Activated T-helper 9 cell treated with anti-CD3 and anti-CD28 coated beads, Interleukin-2, amount 50 U/mL, for 16 hours (primary cell): ENCODE results near the gene ANKRD29.
"Not testable (repeated sequence)": the region's sequence is repeated elsewhere in the genome, so short reads cannot be mapped to it uniquely, and the experiment has no call there.

ENCODE experiments used
- DNase-seq: peaks from one replicate; pipeline ENCODE4 v3.0.0-alpha.2; 2020; ENCODE audit warnings: low read depth

Gene ANKRD29

DNA sequence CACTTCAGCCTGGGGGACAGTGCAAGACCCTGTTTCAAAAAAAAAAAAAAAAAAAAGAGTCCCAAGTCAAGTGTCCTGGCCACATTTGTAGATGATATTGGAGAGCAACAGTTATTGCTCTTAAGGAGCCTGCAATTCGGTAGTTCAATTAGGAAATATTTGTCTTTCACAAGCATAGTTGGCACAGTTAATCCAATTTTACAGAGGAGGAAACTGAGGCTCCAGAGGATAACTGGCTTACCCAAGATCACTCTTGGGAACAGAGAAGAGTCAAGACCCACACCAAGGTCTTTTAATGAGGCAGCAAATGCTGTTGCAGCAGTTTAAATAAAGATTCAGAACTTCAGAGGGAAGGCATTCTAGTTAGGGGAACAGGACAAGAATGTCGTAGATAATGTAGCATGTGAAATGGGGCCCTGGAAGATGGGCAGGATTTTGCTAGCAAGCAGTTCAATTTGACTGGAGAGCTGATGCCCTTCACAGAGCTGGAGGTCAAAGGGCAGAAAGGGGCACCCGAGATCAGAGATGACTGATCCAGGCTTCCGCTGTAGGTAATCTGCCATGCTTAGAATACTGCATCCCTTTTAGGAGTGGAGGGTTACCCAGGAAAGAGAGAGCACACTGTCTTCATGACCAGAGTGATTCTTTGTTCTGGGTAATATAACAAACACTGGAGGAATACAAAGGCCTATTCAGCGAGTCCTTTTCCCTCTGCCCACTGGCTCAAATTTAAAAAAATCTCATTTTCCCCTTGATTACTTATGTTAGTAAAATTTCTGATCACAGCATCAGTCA lies 79.4 kb downstream of the ANKRD29 start:
- DNase-seq: no peak

DNA sequence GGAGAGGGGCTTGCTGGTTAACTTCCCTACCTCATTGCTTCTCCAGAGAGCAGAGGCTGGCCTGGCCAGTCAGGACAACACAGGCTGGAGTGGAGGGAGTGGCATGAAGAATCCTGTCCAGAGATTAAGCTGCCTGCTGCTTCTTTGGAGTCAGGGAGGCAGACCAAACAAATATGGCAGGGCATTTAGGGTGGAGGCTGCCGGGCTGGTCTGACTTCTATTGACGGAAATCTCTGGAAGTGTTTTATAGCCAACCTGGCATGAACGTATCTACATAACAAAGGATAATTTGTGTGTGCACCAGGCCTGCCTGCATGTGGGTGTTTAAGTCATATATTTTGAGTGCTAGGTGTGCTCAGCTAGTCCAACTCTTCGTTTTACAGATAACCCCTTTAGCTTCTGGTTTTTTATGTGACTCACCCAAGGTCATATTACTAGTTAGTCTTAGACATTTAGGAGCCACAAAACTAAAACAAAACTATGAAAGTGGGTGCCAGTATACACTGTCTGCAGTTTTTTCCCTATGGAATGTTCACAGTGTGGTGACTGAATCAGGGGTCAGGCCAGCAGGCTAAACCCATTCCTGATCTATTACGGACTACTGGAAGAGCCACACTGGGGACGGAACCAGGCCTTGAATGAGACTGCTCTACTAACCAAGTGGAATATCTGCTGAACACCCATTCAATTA lies 81.9 kb downstream of the ANKRD29 start:
- no peak for DNase-seq

DNA sequence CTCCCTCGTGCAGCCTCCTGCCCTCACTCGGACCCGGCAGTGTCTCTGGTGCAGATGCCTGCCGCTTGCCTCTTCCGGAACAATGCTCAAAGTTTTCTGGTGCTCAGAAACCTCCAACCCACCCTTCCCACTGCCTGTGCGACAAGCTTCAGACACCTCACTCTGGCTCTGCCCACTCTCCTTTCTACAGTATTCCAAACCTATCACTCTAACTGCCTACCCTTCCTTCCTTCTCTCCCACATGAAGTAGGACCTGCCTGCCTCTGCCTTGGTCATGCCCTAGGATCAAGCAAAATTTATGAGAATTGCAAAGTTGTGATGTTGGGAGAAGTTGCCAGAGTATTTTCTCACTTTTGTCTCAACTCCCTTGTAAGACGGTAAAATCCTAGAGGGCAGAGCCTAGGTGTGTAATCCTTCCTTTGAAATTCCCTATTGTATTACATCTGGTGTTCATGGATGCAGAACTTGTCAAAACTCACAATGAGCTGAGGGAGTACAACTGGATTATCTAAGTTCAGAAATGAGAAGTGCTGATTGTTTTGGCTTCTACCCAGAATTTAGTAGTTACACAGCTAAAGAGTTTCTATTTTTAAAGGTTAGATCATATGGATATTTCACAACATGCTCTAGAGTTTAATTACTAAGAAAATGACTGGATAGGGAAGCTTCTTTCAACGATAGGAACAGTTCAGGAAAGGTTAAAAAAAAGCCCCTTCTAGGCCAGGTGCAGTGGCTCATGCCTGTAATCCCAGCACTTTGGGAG lies 83.6 kb downstream of the ANKRD29 start:
- no peak for DNase-seq

DNA sequence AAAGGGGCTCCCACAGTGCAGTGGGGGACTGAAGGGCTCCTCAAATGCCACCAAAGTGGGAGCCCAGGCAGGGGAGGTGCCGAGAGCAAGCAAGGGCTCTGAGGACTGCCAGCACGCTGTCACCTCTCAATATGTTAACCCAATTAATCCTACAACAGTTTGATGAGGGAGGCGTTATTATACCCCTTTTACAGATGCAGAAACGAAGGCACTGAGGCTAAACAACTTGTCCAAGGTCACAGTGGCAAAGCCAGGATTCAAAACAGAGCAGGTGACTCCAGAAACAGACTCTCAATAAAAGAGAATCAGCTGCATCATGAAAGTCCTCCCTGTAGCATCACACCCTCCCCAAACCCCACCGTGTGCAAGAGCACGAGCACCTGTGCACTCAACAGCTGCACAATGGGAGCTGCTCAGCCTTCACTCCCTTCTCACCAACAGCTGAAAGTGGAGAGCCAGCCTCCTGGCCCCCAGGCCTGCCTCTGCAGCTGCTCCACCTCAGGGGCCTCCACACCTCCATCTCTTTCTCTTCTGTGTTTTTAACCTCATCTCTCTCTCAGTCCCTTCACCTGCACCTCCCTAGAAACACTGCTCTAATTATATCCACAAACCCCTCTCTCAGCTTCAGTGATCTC lies 84.5 kb downstream of the ANKRD29 start:
- DNase-seq: no peak

DNA sequence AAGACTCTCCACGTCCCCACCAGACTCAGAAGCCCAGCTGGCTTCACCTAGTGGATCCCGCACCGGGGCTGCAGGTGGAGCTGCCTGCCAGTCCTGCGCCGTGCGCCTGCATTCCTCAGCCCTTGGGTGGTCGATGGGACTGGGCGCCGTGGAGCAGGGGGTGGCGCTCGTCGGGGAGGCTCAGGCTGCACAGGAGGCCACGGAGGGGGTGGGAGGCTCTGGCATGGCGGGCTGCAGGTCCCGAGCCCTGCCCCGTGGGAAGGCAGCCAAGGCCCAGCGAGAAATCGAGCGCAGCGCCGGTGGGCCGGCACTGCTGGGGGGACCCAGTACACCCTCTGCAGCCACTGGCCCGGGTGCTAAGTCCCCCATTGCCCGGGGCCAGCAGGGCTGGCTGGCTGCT lies 85.2 kb downstream of the ANKRD29 start:
- not testable (repeated sequence) for DNase-seq

DNA sequence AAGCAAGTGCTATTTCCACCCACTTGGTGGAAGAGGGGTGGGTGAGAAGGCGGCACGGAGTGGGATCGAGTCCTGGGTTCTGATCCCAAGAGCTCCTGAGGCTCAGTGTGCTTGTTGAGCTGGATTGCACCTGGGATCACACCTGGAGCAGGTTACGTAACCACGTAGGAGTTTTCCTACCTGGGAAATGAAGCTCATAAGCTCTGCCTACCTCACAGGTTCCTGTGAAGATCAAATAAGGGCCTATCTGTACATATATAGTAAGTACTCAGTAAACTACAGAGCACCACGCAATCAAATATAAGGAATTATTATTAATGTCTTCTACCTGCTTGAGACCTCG lies 87.4 kb downstream of the ANKRD29 start:
- no peak for DNase-seq

DNA sequence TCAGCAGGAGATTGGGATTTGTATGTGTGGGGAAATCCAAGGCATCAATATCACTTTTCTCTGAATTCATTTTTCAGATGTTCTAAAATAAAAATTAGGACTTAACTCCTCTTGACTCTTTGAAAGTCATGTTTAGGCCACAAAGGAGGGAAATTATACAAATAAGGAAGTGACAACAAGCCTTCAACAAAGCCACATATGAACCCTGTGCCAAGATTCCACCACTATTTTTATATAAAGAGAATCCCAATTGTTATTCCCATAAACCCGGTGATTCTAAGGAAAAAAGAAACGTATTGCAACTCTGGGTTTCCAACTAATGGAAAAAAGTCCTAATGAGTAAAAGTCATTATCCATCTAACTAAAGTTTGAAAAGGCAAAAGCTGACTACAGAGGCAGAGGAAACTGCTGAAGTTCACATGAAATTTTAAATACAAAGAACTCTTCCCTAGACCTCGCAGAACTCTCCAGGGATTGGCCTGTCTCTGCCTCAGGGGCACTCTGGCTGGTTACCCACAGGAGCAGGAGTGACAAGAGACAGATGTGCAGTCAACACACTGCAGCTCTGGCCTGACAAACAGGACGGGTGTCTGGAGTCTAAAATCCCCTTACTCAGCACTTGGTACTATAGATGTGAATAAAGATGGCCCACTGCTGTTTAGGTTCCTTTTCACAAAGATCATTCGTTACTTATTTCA lies 88.0 kb downstream of the ANKRD29 start:
- DNase-seq: no peak

DNA sequence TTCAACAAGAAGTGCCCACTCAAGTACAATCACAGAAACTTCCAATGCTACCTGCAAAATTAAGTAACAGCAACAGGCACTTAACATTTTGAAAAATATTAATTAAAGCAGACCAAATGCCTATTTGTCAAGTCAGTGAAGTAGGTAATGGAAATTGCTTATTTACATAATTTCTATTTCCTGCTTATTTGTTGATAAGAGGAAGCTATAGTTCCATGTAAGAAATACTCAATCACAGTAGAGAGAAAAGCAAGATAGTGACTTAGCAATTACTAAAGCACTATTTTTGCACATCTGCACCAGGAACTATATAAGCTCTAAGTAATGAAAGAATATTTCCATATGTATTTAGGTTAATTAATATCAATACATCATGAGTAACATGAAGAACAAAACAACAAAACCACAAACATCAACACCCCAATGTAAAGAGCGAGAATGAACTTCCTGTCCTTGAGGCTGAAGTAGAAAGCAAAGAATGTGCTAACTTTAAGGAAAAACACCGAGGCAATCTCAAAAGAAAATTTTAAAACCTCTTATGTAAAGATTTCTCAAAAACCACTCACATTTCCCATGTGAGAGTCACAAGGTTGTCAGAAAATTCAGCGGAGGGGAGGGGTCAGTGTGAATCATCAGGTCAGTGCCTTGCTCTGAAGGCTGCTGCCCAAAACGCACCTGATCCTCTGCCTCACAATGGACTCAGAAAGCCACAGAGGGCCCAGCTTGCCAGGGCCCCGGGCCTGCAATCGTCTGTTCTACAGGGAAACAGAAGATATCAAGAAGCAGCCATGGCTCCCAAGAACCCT lies 88.9 kb downstream of the ANKRD29 start:
- DNase-seq: peak; percentile 17

DNA sequence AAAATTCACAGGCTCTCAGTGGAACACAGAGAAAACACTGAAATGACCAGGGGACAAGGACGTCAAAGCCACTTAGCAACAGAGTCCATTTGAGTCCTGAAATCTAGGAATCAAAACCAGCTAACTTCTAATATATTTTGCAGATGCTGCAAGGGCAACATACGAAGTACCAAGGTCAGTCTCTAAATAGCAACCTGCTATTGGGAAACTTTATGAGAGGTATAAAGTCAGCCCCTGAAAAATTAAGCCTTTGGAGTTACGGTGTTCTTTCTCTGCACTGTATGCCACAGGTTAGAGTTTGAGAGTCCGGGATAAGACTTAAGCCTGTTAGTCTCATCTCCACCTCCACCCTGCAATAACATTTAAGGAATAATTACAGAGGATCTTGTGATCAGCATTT lies 89.7 kb downstream of the ANKRD29 start:
- no peak for DNase-seq

DNA sequence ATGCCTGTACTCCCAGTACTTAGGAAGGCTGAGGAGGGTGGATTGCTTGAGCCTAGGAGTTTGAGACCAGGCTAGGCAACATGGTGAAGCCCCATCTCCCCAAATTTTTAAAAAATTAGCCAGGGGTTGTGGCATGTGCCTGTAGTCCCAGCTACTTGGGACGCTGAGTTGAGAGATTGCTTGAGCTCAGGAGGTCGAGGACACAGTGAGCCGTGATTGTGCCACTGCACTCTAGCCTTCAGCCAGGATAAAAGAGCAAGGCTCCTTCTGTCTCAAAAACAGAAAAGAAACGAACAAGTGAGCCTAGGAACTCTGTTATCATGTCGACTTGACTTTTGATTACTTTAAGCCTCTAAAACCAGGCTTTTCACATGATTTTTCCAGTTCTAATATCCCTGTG lies 90.1 kb downstream of the ANKRD29 start:
- no peak for DNase-seq

DNA sequence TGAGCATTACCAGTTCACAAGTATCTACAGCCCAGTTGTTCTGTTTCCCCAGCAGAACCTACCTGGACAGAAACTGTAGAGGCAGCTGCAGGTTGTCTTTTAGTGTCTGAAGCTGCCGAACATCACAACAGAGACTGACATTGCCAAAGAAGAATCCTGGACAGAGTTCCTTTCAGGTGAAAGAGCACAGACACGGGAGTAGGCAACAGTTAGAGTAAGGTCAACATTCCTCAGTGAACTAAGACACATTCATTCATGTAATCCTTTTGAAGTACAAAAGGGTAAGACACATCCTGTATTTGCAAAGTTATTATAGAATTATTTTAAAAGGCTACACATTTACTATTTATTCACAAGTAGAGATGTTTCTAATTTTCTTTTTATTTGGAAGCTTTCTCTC lies 90.7 kb downstream of the ANKRD29 start:
- no peak for DNase-seq

DNA sequence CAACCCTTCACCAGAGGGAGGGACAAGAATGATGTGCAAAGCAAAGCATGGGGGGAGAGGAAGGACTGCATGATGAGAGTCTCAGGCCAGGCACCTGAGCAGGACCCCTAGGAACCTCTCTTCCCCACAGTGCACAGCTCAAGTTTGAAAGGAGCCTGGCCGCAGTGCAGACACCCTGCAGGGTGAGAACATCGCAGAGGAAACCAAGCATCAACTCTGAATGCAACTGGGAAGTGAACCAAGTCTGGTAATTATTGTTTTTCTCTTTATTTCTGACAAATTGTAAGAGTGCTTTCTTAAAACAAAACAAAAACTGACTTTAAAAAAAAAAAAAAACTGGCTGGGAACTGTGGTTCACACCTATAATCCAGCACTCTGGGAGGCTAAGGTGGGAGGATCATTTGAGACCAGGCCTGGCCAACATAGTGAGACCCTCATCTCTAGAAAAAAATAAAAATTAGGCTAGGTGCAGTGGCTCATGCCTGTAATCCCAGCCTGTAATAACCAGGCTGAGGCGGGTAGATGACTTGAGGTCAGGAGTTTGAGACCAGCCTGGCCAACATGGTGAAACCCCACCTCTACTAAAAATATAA lies 91.7 kb downstream of the ANKRD29 start:
- no peak for DNase-seq

DNA sequence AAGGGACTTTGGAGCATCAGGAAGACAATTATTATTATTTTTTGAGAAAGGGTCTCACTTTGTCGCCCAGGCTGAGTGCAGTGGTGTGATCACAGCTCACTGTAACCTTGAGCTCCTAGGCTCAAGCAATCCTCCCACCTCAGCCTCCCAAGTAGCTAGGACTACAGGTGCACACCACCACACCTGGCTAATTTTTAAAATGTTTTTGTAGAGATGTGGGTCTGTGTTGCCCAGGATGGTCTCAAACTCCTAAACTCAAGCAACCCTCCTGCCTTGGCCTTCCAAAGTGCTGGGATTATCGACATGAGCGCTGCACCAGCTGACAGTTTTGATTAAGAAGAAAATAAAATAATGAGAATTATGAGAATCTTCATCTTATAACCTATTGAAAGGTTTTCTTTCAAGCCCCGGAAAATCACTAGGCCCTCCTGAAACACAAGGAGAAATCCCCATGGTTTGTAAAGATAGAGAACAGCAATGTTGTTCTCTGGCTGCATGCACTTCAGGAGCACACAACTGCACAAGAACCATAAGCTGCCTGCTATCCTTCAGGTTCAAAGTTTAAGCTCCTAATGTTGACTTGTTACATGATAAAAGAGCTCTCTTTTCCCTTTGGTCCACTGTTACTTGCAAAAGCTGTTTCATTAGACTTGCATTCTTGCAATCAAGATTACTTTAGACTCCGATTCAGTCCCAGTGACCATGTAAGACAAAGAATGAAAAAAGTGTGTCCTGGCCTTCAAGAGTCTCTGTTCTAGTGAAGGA lies 93.2 kb downstream of the ANKRD29 start:
- no peak for DNase-seq

DNA sequence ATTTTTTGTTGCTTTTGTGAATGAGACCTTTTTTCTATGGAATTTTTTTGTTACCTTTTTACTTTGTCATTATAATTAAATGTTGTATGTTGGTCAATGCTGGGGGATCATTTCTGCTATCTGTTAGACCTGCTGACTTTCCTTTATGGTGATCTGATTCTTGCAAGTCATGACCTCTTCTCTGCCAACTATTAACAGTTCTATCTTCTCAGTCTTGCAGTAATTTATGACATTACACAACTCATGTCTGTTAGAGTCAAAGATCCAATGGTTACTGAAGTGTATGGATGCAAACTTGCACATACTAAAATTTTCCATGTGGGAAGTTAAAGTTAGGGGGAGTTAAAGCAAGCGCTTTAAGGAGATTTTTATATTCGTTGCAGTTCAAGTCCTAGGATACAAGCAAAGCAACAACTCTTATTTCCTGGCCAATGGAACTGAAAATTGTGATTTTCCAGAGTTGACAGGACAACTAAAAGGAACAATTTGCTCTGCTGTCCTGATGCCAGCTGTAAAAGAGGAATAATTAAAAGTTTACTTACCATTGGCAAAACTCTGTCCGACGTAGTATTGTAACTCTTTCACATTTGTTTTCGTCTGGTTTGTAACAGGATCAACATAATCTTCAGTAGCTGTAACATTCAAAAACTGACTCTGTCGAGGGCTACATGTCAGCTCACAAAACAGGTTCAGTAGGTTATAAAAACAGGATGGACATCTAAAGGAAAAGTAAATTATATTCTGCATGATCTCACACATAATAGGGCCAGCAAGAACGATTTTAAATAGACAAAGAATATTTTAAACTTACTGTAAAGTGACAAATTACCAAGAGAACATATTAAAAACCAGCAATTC lies 94.2 kb downstream of the ANKRD29 start:
- no peak for DNase-seq

DNA sequence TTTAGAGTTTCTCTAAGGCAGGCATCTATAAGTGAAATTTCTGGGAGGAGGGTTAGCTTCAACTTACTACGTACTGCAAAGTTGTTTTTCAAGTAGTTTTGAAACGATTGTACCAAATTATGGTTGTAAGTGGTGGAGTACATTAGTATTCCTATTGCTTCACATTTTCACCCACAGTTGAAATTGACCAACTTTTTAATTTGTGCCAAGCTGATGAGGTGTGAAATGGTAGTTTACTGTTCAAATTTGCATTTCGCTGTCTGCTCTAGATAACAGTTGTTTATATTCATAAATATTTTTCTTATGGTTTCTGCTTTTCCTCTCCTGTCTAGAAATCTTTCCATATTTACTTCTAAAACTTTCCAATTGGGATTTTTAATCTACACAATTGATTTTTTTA lies 95.0 kb downstream of the ANKRD29 start:
- no peak for DNase-seq

DNA sequence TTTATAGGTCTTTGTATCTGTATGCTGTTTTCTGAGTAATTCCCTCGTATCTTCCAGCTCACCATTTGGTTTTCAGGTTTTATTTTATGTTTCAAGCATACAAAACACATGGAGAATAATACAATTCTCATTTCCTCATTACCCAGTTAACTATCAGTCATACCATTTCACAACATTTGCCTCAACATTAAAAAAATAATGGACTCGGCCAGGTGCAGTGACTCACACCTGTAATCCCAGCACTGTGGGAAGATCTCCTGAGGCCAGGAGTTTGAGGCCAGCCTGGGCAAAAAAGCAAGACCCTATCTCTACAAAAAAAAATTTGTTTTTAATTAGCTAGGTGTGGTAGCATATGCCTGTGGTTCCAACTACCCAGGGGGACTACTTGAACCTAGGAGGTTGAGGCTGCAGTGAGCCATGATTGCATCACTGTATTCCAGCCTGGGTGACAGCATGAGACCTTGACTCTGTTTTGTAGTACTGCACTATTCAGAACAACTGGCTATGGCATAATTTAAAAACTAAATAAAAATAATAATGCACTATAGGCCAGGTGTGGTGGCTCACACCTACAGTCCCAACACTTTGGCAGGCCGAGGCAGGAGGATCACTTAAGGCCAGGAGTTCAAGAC lies 96.7 kb downstream of the ANKRD29 start:
- DNase-seq: no peak

DNA sequence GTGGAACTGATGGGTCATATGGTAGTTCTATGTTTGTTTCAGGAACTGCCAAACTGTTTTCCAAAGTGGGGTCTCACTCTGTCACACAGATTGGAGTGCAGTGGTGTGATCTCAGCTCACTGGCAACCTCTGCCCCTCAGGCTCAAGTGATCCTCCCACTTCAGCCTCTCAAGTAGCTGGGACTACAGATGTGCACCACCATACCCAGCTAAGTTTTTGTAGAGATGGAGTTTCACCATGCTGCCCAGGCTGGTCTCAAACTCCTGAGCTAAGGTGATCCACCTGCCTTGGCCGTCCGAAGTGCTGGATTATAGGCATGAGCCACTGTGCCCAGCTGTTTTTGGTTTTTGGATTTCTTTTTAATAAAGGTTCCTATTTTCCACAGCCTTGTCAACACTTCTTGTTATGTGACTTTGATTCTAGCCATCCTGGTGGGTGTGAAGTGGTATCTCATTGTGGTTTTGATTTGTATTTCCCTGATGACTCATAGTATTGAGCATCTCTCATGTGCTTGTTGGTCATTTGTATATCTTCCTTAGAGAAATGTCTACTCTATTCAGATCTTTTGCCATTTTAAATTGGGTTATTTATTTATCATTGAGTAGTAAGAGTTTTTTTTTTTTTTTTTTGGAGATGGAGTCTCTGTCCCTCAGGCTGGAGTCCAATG lies 99.2 kb downstream of the ANKRD29 start:
- no peak for DNase-seq

DNA sequence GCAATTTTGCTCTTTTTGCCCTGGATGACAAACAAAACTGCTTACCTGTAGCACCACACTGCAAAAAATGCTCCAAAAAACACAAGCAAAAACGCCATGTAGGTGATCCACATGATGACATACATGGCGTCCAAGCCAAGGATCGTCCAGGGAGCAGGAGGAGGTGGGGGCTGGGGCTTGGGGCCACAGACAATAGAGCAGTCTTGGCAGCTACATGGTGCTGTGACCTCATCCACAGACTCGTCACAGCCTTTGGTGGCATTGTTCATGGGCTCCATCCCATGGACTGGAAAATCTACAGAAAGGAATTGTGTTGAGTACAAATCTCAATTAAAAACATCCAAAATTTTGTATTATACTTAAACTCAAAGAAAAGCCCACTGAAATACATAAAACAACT lies 102.5 kb downstream of the ANKRD29 start:
- DNase-seq: no peak
